Amygdala (tissue), 56 donors: Measurements from ENCODE around the gene PDP2.

Source experiments
- DNase-seq, 56 donors: peaks; one replicate each; lab custom pipeline; 2025; lab: John Stamatoyannopoulos, UW

PDP2 gene

GRCh38 chr16:66902648-66903543 is 22.6 kb downstream of the PDP2 start:
- no peak for DNase-seq

DNA sequence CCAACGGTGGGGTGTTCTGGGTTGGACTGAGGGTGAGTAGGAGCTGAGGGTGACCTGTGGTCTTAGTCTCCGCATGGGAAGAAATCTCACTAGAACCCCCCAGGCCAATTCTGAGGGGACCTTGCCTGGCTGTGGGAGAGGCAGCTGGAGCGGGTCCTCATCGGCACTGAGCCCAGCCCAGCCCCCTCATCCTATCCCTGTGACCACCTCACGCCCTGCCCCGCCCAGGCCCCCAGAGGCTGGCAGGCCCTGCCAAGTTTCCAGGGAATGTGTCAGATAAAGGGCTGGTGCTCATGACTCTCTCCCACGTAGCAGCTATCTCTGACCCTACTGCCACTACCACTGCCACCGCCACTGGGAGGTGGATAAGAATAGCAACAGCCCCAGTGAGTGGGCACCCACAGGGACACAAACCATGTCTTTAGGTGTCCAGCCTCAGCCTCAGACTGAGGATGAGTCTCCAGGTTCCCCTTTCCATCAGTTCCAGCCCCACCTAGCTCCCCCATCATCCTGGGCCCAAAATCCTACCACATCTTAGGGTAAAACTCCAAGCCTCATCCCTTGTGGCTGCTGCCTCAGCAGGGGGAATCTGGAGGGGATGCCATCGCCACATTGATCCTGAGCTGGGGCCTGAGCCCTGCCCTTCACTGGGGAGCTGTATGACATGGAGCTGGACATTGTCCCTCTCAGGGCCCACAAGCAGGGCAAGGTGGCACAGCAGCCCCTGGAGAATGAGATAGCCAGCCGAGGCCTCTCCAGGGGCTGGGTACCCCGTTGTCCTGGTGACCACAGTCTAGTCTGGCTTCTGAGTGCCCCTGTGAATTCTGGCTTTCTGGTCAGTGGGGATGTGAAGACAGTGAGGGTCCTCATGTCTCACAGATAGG is 23.5 kb downstream of the PDP2 start:
- DNase-seq = no peak

DNA sequence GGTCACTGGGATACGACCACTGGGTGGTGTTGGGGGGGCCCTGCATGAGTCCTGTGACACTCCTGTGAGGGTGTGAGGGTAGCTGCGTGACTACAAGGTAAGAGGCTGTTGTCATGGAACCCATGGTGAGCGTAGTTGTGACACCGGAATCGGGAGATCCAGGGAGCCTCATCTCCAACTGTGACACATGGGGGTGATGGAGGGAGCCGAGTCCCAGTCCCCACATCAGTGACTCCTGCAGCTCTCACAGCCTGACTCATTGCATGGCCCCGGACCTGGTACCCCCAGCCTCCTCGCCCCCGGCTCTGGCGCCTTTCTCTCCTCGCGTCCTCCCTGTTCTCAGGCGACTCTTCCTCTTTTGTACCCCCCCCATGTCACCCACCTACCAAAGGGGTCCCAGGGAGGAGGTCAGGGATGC is 24.1 kb downstream of the PDP2 start:
- peak in 1 of 56 donors; percentile 22 for DNase-seq

- no peak for DNase-seq
Observed at GRCh38 chr16:66904846-66905632, 24.7 kb downstream of the PDP2 start.

- DNase-seq = peak in 2 of 56 donors; percentile 21 to 58
Observed at GRCh38 chr16:66905633-66906539, 25.6 kb downstream of the PDP2 start.

DNA sequence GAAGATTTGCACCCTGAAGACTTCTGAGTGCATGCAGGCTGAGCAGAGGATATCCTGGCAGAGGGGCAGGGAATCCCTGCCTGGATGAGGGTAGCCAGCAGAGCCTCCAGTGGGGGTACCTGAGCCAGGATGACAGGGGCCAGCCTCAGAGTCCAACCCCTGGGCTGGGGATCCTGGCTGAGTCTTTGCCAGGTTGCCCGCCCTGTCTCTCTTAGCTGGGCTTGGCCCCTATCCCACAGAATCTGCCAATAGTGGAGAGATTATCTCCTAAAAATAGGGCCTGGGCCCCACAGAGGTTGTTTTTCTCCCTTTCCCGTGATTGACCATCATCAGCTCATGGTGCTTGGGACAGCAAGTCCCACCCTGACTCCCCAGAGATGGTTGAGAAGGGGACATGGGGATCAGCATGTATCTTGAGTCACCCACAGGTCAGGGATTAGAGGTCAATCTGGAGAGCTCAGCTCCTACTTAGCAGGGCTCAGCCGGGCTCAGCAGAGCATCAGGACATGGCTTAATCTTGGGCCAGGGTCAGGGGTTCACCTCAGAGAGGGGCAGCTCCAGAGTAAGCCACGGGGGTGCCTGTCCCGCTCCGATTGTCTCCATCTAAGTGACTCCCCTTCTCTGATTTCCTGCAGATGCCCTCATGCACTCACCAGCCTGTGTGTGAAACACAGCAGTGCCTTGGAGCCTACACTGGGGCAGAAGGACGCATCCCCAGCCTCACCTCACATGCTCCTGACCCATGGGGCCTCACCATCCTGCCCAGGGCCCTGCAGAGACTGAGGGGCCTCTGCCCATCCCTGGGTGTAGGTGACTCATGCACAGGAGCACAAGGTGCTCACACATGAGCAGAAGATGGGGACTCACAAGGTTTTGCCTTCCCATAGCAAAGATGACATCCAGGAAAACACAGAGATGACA is 26.9 kb downstream of the PDP2 start:
- DNase-seq = no peak

- DNase-seq = no peak
Observed at GRCh38 chr16:66908116-66908515, 27.8 kb downstream of the PDP2 start.

DNA sequence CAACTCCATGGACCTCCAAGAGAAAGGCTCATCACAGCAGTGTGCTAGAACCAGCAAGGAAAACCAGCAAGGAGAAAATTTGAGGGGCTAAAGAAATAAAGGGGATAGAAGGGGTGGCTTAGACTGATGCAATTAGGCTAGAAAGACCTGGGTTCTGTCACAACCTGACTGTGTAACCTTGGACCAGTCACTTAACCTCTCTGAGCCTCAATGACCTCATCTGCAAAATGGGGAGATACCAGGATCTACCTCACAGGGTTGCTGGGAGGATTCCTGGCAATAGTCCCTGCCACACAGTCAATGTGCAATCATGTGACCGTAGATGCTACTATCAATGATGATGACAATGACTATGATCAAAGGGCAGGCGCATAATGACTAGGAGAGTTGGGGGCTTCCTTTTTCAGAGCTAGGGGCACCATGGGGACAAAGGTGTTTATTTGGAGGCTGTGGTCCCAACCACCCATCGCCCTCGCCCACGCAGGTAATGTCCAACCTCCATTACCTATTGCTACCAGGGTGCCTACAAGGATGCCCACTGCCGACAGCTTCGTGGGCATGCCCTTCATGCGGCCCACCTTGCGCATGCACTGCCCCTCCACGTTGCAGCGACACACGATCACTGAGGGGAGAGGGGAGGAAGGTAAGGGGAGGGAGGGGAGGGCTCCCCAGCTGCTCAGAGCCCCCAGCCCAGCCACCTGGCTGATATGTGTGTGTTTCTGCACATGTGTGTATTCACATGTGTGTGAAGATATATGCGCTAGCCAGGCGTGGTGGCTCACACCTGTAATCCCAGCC is 28.6 kb downstream of the PDP2 start:
- no peak for DNase-seq

- no peak for DNase-seq
Observed at GRCh38 chr16:66910175-66910940, 30.0 kb downstream of the PDP2 start.

DNA sequence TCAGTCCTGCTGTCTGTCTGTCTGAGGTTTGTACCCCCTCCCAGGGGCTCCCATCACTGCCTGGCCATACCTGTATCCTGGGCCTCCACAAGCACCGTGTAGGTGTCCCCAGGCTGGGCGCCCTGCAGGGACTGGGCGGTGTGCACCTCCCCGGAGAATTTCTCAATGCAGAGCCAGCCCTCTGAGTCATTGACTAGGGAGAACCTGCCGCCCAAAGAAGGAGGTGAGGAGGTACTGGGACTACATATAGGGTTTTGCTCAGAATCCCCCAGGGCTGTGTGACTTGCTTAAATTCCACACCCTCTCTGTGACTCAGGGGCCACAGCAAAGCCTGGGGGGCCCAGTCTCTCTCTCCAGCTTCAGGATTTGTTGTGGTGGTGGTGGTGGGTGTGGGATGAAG is 30.8 kb downstream of the PDP2 start:
- no peak for DNase-seq

GRCh38 chr16:66911801-66912200 is 31.5 kb downstream of the PDP2 start:
- DNase-seq = no peak

- no peak for DNase-seq
Observed at GRCh38 chr16:66913081-66913480, 32.8 kb downstream of the PDP2 start.

GRCh38 chr16:66913711-66914110 is 33.4 kb downstream of the PDP2 start:
- DNase-seq = no peak

DNA sequence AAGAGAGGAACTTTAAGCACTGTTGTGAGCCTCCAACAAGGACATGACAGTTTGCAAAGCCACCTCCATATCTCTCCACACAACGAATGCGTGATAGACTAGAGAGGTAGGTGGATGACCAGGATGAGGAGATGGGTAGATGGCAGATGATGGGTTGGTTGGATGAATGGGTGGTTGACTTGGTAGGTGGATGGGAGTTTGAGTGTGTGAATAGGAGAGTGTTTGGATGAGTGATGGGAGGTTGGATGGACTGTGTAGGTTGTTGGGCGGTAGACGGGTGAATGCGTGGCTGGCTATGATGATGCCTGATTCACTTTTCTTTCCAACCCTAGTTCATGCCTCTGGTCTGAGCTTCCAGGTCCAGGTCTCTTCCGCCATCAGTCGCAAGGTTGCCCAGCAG is 34.2 kb downstream of the PDP2 start:
- DNase-seq = no peak

DNA sequence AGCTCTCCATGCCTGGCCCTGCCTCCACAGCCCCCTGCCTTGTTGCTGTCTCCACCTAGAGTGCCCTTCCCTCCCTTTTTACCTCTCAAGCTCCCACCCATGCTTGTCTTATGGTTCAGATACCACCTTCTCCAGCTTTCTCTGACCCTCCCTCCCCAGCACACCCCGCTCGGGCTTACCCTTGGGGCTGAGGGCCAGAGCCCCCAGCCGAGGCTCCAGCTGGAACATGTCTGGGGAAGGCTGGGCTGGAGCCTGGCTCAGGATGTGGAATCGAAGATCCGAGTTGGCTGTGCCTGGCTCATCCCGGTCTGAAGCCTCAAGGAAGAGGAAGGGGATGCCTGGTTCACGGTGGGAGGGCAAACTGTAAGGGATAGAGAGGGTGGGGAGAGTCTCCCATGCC is 34.7 kb downstream of the PDP2 start:
- no peak for DNase-seq

GRCh38 chr16:66916518-66916917 is 36.2 kb downstream of the PDP2 start:
- no peak for DNase-seq

- no peak for DNase-seq
Observed at GRCh38 chr16:66917741-66918140, 37.4 kb downstream of the PDP2 start.
